ENCODE data around the gene JAKMIP3.

The JAKMIP3 gene

GRCh38 chr10:132100556-132101349, 35.0 kb downstream of the JAKMIP3 start:
- no peak for DNase-seq

- no peak for DNase-seq
These were observed 35.8 kb downstream of the JAKMIP3 start for GRCh38 chr10:132101529-132101928.

- no peak for DNase-seq
These were observed 36.4 kb downstream of the JAKMIP3 start for GRCh38 chr10:132102071-132102716.

GRCh38 chr10:132102717-132103110, 37.0 kb downstream of the JAKMIP3 start:
- no peak for DNase-seq

- no peak for DNase-seq
These were observed 37.6 kb downstream of the JAKMIP3 start for GRCh38 chr10:132103116-132103910.

GRCh38 chr10:132104062-132104461, 38.3 kb downstream of the JAKMIP3 start:
- DNase-seq, result no peak

- DNase-seq, result no peak
These were observed 38.9 kb downstream of the JAKMIP3 start for GRCh38 chr10:132104471-132105301.

- no peak for DNase-seq
These were observed 39.7 kb downstream of the JAKMIP3 start for GRCh38 chr10:132105302-132105995.

GRCh38 chr10:132106431-132106830, 40.7 kb downstream of the JAKMIP3 start:
- no peak for DNase-seq

- no peak for DNase-seq
These were observed 41.6 kb downstream of the JAKMIP3 start for GRCh38 chr10:132107186-132107948.

- DNase-seq, result no peak
These were observed 42.5 kb downstream of the JAKMIP3 start for GRCh38 chr10:132107949-132108877.

- DNase-seq, result no peak
These were observed 43.8 kb downstream of the JAKMIP3 start for GRCh38 chr10:132109341-132110110.

GRCh38 chr10:132110111-132110521, 44.4 kb downstream of the JAKMIP3 start:
- DNase-seq, result no peak

GRCh38 chr10:132110713-132111112, 45.0 kb downstream of the JAKMIP3 start:
- no peak for DNase-seq

- DNase-seq, result no peak
These were observed 45.5 kb downstream of the JAKMIP3 start for GRCh38 chr10:132111121-132111731.

- DNase-seq, result no peak
These were observed 46.2 kb downstream of the JAKMIP3 start for GRCh38 chr10:132111871-132112341.

- no peak for DNase-seq
These were observed 46.9 kb downstream of the JAKMIP3 start for GRCh38 chr10:132112611-132113010.

GRCh38 chr10:132113206-132113605, 47.5 kb downstream of the JAKMIP3 start:
- no peak for DNase-seq

All from activated CD4-positive, alpha-beta T cell treated with anti-CD3 and anti-CD28 coated beads, Interleukin-2, Interleukin-6, amounts not matched to agents 100 ng/mL and 50 ng/mL, durations not matched to agents 16 hours and 8 hours (primary cell).